Medulla oblongata (tissue), 1 donor: Measurements from ENCODE around the gene TNXB.
"Not testable (repeated sequence)": the region's sequence is repeated elsewhere in the genome, so short reads cannot be mapped to it uniquely, and the experiment has no call there.

Source experiments
- DNase-seq: peaks from one replicate; pipeline ENCODE4 v3.0.0-alpha.2; 2015; ENCODE audit errors: extremely low spot score

TNXB gene

GRCh38 chr6:32064706-32065105 is 44.4 kb downstream of the TNXB start:
- DNase-seq: no peak

- no peak for DNase-seq
Observed at GRCh38 chr6:32060966-32061655, 48.0 kb downstream of the TNXB start.

- no peak for DNase-seq
Observed at GRCh38 chr6:32058511-32058963, 50.6 kb downstream of the TNXB start.

GRCh38 chr6:32057966-32058365 is 51.2 kb downstream of the TNXB start:
- no peak for DNase-seq

- no peak for DNase-seq
Observed at GRCh38 chr6:32056254-32056653, 52.9 kb downstream of the TNXB start.

- DNase-seq: not testable (repeated sequence)
Observed at GRCh38 chr6:32055756-32056155, 53.4 kb downstream of the TNXB start.

- DNase-seq: not testable (repeated sequence)
Observed at GRCh38 chr6:32053314-32053713, 55.8 kb downstream of the TNXB start.

GRCh38 chr6:32052626-32053025 is 56.5 kb downstream of the TNXB start:
- DNase-seq: not testable (repeated sequence)

GRCh38 chr6:32050562-32050961 is 58.6 kb downstream of the TNXB start:
- DNase-seq: no peak

GRCh38 chr6:32049736-32050135 is 59.4 kb downstream of the TNXB start:
- not testable (repeated sequence) for DNase-seq

GRCh38 chr6:32049149-32049548 is 60.0 kb downstream of the TNXB start:
- not testable (repeated sequence) for DNase-seq

- DNase-seq: peak; percentile 64
Observed at GRCh38 chr6:32047855-32048766, 61.0 kb downstream of the TNXB start.

GRCh38 chr6:32047539-32047854 is 61.6 kb downstream of the TNXB start:
- DNase-seq: no peak

- peak; percentile 37 for DNase-seq
Observed at GRCh38 chr6:32047084-32047478, 62.1 kb downstream of the TNXB start.

GRCh38 chr6:32046450-32047083 is 62.6 kb downstream of the TNXB start:
- peak; percentile 34 for DNase-seq

- no peak for DNase-seq
Observed at GRCh38 chr6:32045811-32046449, 63.2 kb downstream of the TNXB start.

GRCh38 chr6:32044916-32045315 is 64.2 kb downstream of the TNXB start:
- DNase-seq: not testable (repeated sequence)

GRCh38 chr6:32043589-32044380 is 65.4 kb downstream of the TNXB start:
- not testable (repeated sequence) for DNase-seq

- not testable (repeated sequence) for DNase-seq
Observed at GRCh38 chr6:32042276-32042675, 66.9 kb downstream of the TNXB start.

- not testable (repeated sequence) for DNase-seq
Observed at GRCh38 chr6:32041385-32041784, 67.8 kb downstream of the TNXB start.

GRCh38 chr6:32041050-32041321 is 68.2 kb downstream of the TNXB start:
- not testable (repeated sequence) for DNase-seq
